SK-N-SH (cell line): ENCODE data around the gene PYGB. TPM values are rescaled to one million over a fixed set of nuclear protein-coding genes. Genes with fewer than 3 reads are reported as not detected.

ENCODE experiments used
- CTCF ChIA-PET: fragments of 300-600, 350-600 bp; formaldehyde crosslinking; extraction: SDS; loops from one replicate; lab custom pipeline; 2021; lab: Yijun Ruan, JAX
- POLR2A ChIA-PET: fragments of 350-600 bp; sonication (Branson Sonifier 250); formaldehyde crosslinking; extraction: SDS; loops from one replicate; lab custom pipeline; 2020; ENCODE audit warnings: antibody characterized with exemption, inconsistent platforms; lab: Yijun Ruan, JAX
- DNase-seq: peaks from one replicate; pipeline ENCODE4 v3.0.0; 2012
- H2AFZ ChIP-seq: fragments of 200-600 bp; sonication (generic); 2 replicates; pipeline ENCODE4 v1.8.1; 2016; ENCODE audit warnings: antibody characterized with exemption, mild to moderate bottlenecking, low read depth
- H3F3A ChIP-seq: fragments of 200-600 bp; sonication (generic); replicated peaks from 2 replicates; pipeline ENCODE3; 2016; ENCODE audit warnings: antibody characterized with exemption, mild to moderate bottlenecking; ENCODE audit not compliant: insufficient read depth
- H3K27ac ChIP-seq, 2 experiments: fragments of 200-500 bp in 1 of 2; fragments of 200-600 bp in 1 of 2; sonication (Bioruptor generic) in 1 of 2; sonication (generic), shearing (Covaris generic) in 1 of 2; 2 replicates each; pipeline versions ENCODE4 v1.5.1 to v1.6.1; 2014 to 2016; ENCODE audit warnings: low read depth in 2 of 2, inconsistent platforms in 1 of 2, low read length in 1 of 2, mild to moderate bottlenecking in 1 of 2, mixed read lengths in 1 of 2
- H3K27me3 ChIP-seq: fragments of 200-600 bp; sonication (generic), shearing (Covaris generic); 2 replicates; pipeline ENCODE4 v1.6.1; 2016; ENCODE audit warnings: mixed run types; ENCODE audit not compliant: insufficient read depth
- H3K36me3 ChIP-seq, 2 experiments: fragments of 200-500 bp in 1 of 2; fragments of 200-600 bp in 1 of 2; sonication (Bioruptor generic) in 1 of 2; sonication (generic) in 1 of 2; replicated peaks in 1 of 2; 2 replicates each; pipeline versions ENCODE3 to v1.5.1; 2014 to 2016; ENCODE audit warnings: low read length in 1 of 2, mild to moderate bottlenecking in 1 of 2; ENCODE audit not compliant: insufficient read depth in 2 of 2, control insufficient read depth in 1 of 2
- H3K4me1 ChIP-seq, 2 experiments: fragments of 200-500 bp in 1 of 2; fragments of 200-600 bp in 1 of 2; sonication (Bioruptor generic) in 1 of 2; sonication (generic), shearing (Covaris generic) in 1 of 2; 2 replicates each; pipeline versions ENCODE4 v1.5.1 to v1.6.1; 2014 to 2016; ENCODE audit warnings: low read depth in 1 of 2, low read length in 1 of 2, mixed run types in 1 of 2; ENCODE audit not compliant: insufficient read depth in 2 of 2, control insufficient read depth in 1 of 2
- H3K4me2 ChIP-seq: fragments of 200-600 bp; sonication (generic), shearing (Covaris generic); 2 replicates; pipeline ENCODE4 v1.6.1; 2017; ENCODE audit warnings: mixed run types
- H3K4me3 ChIP-seq, 2 experiments: fragments of 200-500 bp in 1 of 2; fragments of 200-600 bp in 1 of 2; sonication (Bioruptor generic) in 1 of 2; sonication (generic), shearing (Covaris generic) in 1 of 2; 2 replicates each; pipeline versions ENCODE4 v1.5.1 to v1.8.1; 2014 to 2016; ENCODE audit warnings: low read depth in 2 of 2, inconsistent platforms in 1 of 2, low read length in 1 of 2, mild to moderate bottlenecking in 1 of 2, mixed read lengths in 1 of 2, moderate library complexity in 1 of 2
- H3K79me2 ChIP-seq: fragments of 200-600 bp; sonication (generic); 2 replicates; pipeline ENCODE4 v1.8.1; 2017; ENCODE audit warnings: mild to moderate bottlenecking; ENCODE audit not compliant: insufficient read depth
- H3K9ac ChIP-seq: fragments of 200-600 bp; sonication (generic); 2 replicates; pipeline ENCODE4 v1.6.1; 2017; ENCODE audit warnings: mixed run types
- H3K9me2 ChIP-seq: fragments of 200-600 bp; sonication (generic); 2 replicates; pipeline ENCODE4 v1.6.1; 2017; ENCODE audit warnings: mixed run types
- H3K9me3 ChIP-seq: fragments of 200-600 bp; sonication (generic); 2 replicates; pipeline ENCODE4 v1.6.1; 2017; ENCODE audit warnings: mixed run types, mild to moderate bottlenecking, moderate library complexity
- H4K20me1 ChIP-seq: fragments of 200-600 bp; sonication (generic); 2 replicates; pipeline ENCODE4 v1.6.1; 2017; ENCODE audit warnings: mild to moderate bottlenecking, mixed run types; ENCODE audit not compliant: insufficient read depth
- CHD2 ChIP-seq: fragments of 150-350 bp; IDR thresholded peaks from 2 replicates; pipeline ENCODE4 v1.6.1; 2018; ENCODE audit warnings: low read length; ENCODE audit not compliant: partially characterized antibody
- EZH2phosphoT487 ChIP-seq: fragments of 200-600 bp; sonication (generic); IDR thresholded peaks from 2 replicates; pipeline ENCODE4 v1.6.1; 2017; ENCODE audit warnings: low read depth, mixed run types, mild to moderate bottlenecking, antibody characterized with exemption, moderate library complexity, borderline replicate concordance
- FOSL2 ChIP-seq: IDR thresholded peaks from 2 replicates; pipeline ENCODE4 v1.4.0; 2012; ENCODE audit warnings: low read depth, mild to moderate bottlenecking, moderate library complexity, borderline replicate concordance
- FOXJ3 ChIP-seq: sonication (generic); formaldehyde crosslinking; IDR thresholded peaks from 2 replicates; pipeline ENCODE4 v1.5.1; 2020; ENCODE audit warnings: mild to moderate bottlenecking, missing genetic modification reagents
- FOXM1 ChIP-seq: IDR thresholded peaks from 2 replicates; pipeline ENCODE4 v1.4.0; 2012; ENCODE audit warnings: low read depth, mild to moderate bottlenecking
- GABPA ChIP-seq: IDR thresholded peaks from 2 replicates; pipeline ENCODE4 v1.4.0; 2012; ENCODE audit warnings: low read depth, mild to moderate bottlenecking
- GATA2 ChIP-seq: sonication (generic); formaldehyde crosslinking; IDR thresholded peaks from 2 replicates; pipeline ENCODE4 v1.5.0; 2020; ENCODE audit warnings: mild to moderate bottlenecking, missing genetic modification reagents
- IRF3 ChIP-seq: fragments of 150-350 bp; IDR thresholded peaks from 2 replicates; pipeline ENCODE4 v1.6.1; 2016; ENCODE audit warnings: mild to moderate bottlenecking, low read depth, low read length
- JUND ChIP-seq: IDR thresholded peaks from 2 replicates; pipeline ENCODE4 v1.4.0; 2012
- MAX ChIP-seq: IDR thresholded peaks from 2 replicates; pipeline ENCODE4 v1.4.0; 2012; ENCODE audit warnings: low read depth
- MEF2A ChIP-seq: IDR thresholded peaks from 2 replicates; pipeline ENCODE4 v1.4.0; 2012; ENCODE audit warnings: low read depth, borderline replicate concordance
- PBX3 ChIP-seq: IDR thresholded peaks from 2 replicates; pipeline ENCODE4; 2012
- POLR2AphosphoS5 ChIP-seq: IDR thresholded peaks from 2 replicates; pipeline ENCODE4 v1.6.1; 2012; ENCODE audit warnings: low read depth, low read length
- RAD21 ChIP-seq: IDR thresholded peaks from 2 replicates; pipeline ENCODE4 v1.6.1; 2012; ENCODE audit warnings: mild to moderate bottlenecking, low read length
- RCOR1 ChIP-seq: fragments of 150-350 bp; IDR thresholded peaks from 2 replicates; pipeline ENCODE4 v1.6.1; 2017; ENCODE audit warnings: antibody characterized with exemption, low read length
- REST ChIP-seq: IDR thresholded peaks from 2 replicates; pipeline ENCODE4 v1.6.1; 2012; ENCODE audit warnings: mild to moderate bottlenecking, low read depth, low read length, moderate library complexity
- RXRA ChIP-seq: IDR thresholded peaks from 2 replicates; pipeline ENCODE4 v1.4.0; 2012; ENCODE audit warnings: low read depth, mild to moderate bottlenecking, borderline replicate concordance
- SIN3A ChIP-seq: IDR thresholded peaks from 2 replicates; pipeline ENCODE4 v1.6.1; 2012; ENCODE audit warnings: low read depth, mild to moderate bottlenecking, low read length, moderate library complexity, borderline replicate concordance
- TAF1 ChIP-seq: IDR thresholded peaks from 2 replicates; pipeline ENCODE4 v1.6.1; 2012; ENCODE audit warnings: low read depth, mild to moderate bottlenecking, low read length, moderate library complexity, borderline replicate concordance
- TCF12 ChIP-seq: IDR thresholded peaks from 2 replicates; pipeline ENCODE4 v1.4.0; 2012
- USF2 ChIP-seq: fragments of 150-350 bp; IDR thresholded peaks from 2 replicates; pipeline ENCODE4 v1.6.1; 2017; ENCODE audit warnings: antibody characterized with exemption, low read length, low read depth, borderline replicate concordance
- WGBS: methylation state at CpG from one replicate; pipeline ENCODE4 v1.1.6; 2017; ENCODE audit warnings: low lambda C conversion rate; 5-methylcytosine and 5-hydroxymethylcytosine counted together
- polyA plus RNA-seq, 3 experiments: library from polyadenylated mRNA; depleted of rRNA; stranded (reverse); fragments of >200 nt; gene quantifications; 2 replicates each; pipeline ENCODE4 v1.2.3, GENCODE V29; 2012

The PYGB gene
- polyA plus RNA-seq, 1 of the 3 experiments (the other 2 are of a cell fraction) = 35.8 TPM

GRCh38 chr20:25258476-25258805 is 10.6 kb downstream of the PYGB start:
- WGBS = 84% methylated on average over 6 of the region's 8 CpGs
- CTCF ChIA-PET = interaction anchor here (1.6 to 2.2 kb wide), 2 partner anchors 11 to 36 kb away, joined by 4 to 10 read pairs; no protein-coding TSS in a partner anchor
- peaks cover 73% of the 10 kb centered on the region for H3K79me2 ChIP-seq

GRCh38 chr20:25258828-25259227 is 10.9 kb downstream of the PYGB start:
- Histone ChIP-seq H2AFZ (no peak overlapping the region), H3K27ac (no peak overlapping the region), H3F3A (no peaks in the 10 kb centered on the region), H3K9ac (no peak overlapping the region), H3K4me2 (no peak overlapping the region), H4K20me1 (peaks cover 54% of the 10 kb centered on the region), H3K27me3 (no peaks in the 10 kb centered on the region), H3K9me2 (no peaks in the 10 kb centered on the region), H3K4me1 (peaks cover 0 to 28% of the 10 kb centered on the region in 2 experiments; a peak in 2 of 4 replicates)
- TF ChIP-seq TCF12 (no peak), PBX3 (no peak), FOXJ3 (no peak), USF2 (no peak), RCOR1 (no peak), REST (no peak), FOSL2 (no peak), GATA2 (CRISPR knock-in tag) (no peak), RAD21 (no peak), RXRA (no peak), TAF1 (no peak), IRF3 (no peak), FOXM1 (no peak), CHD2 (no peak), JUND (no peak), MAX (no peak), EZH2phosphoT487 (no peak)
- TF ChIP-seq, all 33 proteins: peak for 0
- WGBS = 81% methylated on average over 4 of the region's 4 CpGs
- DNase-seq = no peak
- ChIA-PET POLR2A (no interaction called here), CTCF (interaction anchor here (1.6 kb wide), 1 partner anchor 12 kb away, joined by 4 read pairs; no protein-coding TSS in a partner anchor)
- Histone ChIP-seq H3K36me3 (peaks cover 15 to 33% of the 10 kb centered on the region in 2 experiments), H3K9me3 (no peaks in the 10 kb centered on the region), H3K79me2 (peaks cover 73% of the 10 kb centered on the region), H3K4me3 (no peak overlapping the region)

More at GRCh38 chr20:25258476-25258805, 10.6 kb downstream of the PYGB start:
- no peak overlapping the region for H2AFZ ChIP-seq
- POLR2A ChIA-PET = no interaction called here
- no peak overlapping the region for H3K4me2 ChIP-seq
- no peak overlapping the region for H3K9ac ChIP-seq
- H3K9me2 ChIP-seq = no peaks in the 10 kb centered on the region
- peaks cover 15 to 32% of the 10 kb centered on the region in 2 experiments for H3K36me3 ChIP-seq
- H3K4me3 ChIP-seq = no peak overlapping the region
- peaks cover 57% of the 10 kb centered on the region for H4K20me1 ChIP-seq
- no peaks in the 10 kb centered on the region for H3K9me3 ChIP-seq
- H3K27ac ChIP-seq = no peak overlapping the region; a peak in 1 of 4 replicates
- DNase-seq = no peak
- no peaks in the 10 kb centered on the region for H3K27me3 ChIP-seq
- H3F3A ChIP-seq = no peaks in the 10 kb centered on the region
- no peak for TF ChIP-seq MEF2A
- no peak for TF ChIP-seq GABPA
- TF ChIP-seq RAD21 = no peak
- no peak for TF ChIP-seq FOSL2
- TF ChIP-seq POLR2AphosphoS5 = no peak
- TF ChIP-seq SIN3A = no peak
- TF ChIP-seq RXRA = no peak
- peaks cover 0 to 30% of the 10 kb centered on the region in 2 experiments; a peak in 2 of 4 replicates for H3K4me1 ChIP-seq
